Neural cell (in vitro differentiated cells): ENCODE data around the gene MRPL23.

Experiments used
- EP300 ChIP-seq: fragments of 450-650 bp; conservative IDR thresholded peaks from 2 replicates; pipeline ENCODE4 v1.6.1; 2014; ENCODE audit warnings: antibody characterized with exemption, mild to moderate bottlenecking, moderate library complexity; ENCODE audit not compliant: poor library complexity, severe bottlenecking
- EZH2 ChIP-seq: fragments of 200-600, 300-800 bp; shearing (Covaris generic), sonication (generic); IDR thresholded peaks from 2 replicates; pipeline ENCODE4 v1.6.1; 2014; ENCODE audit warnings: antibody characterized with exemption, low read length, borderline replicate concordance, mild to moderate bottlenecking; ENCODE audit not compliant: insufficient read depth, poor library complexity, severe bottlenecking
- MXI1 ChIP-seq: fragments of 450-650 bp; conservative IDR thresholded peaks from 2 replicates; pipeline ENCODE4 v1.6.1; 2014; ENCODE audit warnings: antibody characterized with exemption, mild to moderate bottlenecking; ENCODE audit not compliant: poor library complexity, severe bottlenecking
- POLR2AphosphoS5 ChIP-seq: IDR thresholded peaks from 2 replicates; pipeline ENCODE4 v1.6.1; 2012
- RAD21 ChIP-seq: fragments of 450-650 bp; conservative IDR thresholded peaks from 2 replicates; pipeline ENCODE4 v1.6.1; 2014; ENCODE audit warnings: antibody characterized with exemption, mild to moderate bottlenecking, moderate library complexity
- TAF1 ChIP-seq: IDR thresholded peaks from 2 replicates; pipeline ENCODE4 v1.6.1; 2012; ENCODE audit warnings: low read depth
- TF ChIP-seq, protein P1 (sequence below): fragments of 450-650 bp; IDR thresholded peaks from 2 replicates; pipeline ENCODE4 v1.5.1; 2014; ENCODE audit warnings: antibody characterized with exemption, mild to moderate bottlenecking, moderate library complexity; ENCODE audit not compliant: poor library complexity, severe bottlenecking
- TF ChIP-seq, protein P2 (sequence below): IDR thresholded peaks from 2 replicates; pipeline ENCODE4 v1.6.1; 2012; ENCODE audit warnings: borderline replicate concordance

DNA sequence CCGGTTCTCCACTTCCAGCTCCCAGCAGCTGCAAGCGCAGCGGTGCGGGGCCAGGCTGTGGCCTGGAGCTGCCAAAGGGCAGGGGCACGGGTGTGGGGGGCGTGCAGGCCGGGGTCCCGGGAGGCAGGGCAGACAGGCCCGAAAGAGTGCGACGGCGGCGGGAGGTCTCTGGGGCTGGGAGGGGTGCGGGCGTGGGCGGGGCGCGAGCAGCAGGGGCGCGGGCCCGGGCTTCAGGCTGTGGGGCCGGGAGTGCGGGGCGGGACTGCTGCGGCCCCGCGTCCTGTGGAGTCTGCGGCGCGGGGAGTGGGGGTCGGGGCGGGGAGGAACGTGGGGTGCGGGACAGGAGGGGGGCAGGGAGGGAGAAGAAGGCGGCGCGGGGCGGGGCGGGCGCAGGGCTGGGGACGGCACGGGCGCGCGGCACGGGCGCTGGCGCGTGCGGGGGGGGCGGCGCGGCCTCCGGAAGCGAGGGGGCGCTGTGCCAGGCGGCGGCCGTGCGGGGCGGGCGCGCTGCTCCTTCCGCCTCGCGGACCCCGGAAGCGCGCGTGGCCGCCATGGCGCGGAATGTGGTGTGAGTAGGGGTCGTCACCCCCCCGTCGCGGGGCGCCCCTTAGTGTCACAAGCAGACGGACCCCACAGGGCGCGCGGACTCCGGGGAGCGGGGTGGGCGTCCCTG lies at the start of gene MRPL23:
- TF ChIP-seq, protein P1, sequence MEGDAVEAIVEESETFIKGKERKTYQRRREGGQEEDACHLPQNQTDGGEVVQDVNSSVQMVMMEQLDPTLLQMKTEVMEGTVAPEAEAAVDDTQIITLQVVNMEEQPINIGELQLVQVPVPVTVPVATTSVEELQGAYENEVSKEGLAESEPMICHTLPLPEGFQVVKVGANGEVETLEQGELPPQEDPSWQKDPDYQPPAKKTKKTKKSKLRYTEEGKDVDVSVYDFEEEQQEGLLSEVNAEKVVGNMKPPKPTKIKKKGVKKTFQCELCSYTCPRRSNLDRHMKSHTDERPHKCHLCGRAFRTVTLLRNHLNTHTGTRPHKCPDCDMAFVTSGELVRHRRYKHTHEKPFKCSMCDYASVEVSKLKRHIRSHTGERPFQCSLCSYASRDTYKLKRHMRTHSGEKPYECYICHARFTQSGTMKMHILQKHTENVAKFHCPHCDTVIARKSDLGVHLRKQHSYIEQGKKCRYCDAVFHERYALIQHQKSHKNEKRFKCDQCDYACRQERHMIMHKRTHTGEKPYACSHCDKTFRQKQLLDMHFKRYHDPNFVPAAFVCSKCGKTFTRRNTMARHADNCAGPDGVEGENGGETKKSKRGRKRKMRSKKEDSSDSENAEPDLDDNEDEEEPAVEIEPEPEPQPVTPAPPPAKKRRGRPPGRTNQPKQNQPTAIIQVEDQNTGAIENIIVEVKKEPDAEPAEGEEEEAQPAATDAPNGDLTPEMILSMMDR, result no peak
- TF ChIP-seq POLR2AphosphoS5 (no peak), MXI1 (no peak), EZH2 (no peak), RAD21 (no peak), TAF1 (no peak), EP300 (no peak)
- TF ChIP-seq, protein P2, sequence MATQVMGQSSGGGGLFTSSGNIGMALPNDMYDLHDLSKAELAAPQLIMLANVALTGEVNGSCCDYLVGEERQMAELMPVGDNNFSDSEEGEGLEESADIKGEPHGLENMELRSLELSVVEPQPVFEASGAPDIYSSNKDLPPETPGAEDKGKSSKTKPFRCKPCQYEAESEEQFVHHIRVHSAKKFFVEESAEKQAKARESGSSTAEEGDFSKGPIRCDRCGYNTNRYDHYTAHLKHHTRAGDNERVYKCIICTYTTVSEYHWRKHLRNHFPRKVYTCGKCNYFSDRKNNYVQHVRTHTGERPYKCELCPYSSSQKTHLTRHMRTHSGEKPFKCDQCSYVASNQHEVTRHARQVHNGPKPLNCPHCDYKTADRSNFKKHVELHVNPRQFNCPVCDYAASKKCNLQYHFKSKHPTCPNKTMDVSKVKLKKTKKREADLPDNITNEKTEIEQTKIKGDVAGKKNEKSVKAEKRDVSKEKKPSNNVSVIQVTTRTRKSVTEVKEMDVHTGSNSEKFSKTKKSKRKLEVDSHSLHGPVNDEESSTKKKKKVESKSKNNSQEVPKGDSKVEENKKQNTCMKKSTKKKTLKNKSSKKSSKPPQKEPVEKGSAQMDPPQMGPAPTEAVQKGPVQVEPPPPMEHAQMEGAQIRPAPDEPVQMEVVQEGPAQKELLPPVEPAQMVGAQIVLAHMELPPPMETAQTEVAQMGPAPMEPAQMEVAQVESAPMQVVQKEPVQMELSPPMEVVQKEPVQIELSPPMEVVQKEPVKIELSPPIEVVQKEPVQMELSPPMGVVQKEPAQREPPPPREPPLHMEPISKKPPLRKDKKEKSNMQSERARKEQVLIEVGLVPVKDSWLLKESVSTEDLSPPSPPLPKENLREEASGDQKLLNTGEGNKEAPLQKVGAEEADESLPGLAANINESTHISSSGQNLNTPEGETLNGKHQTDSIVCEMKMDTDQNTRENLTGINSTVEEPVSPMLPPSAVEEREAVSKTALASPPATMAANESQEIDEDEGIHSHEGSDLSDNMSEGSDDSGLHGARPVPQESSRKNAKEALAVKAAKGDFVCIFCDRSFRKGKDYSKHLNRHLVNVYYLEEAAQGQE, result no peak
